Glutamatergic neuron (in vitro differentiated cells): ENCODE results near the gene STK39. TPM values are rescaled to one million over a fixed set of nuclear protein-coding genes. Genes with fewer than 3 reads are reported as not detected.

Experiments
- DNase-seq: peaks from one replicate; pipeline ENCODE4 v3.0.0; 2022
- H3K27ac Mint-ChIP-seq: one replicate; pipeline ENCODE4 v1.8.0; 2020; ENCODE audit warnings: mild to moderate bottlenecking, mixed read lengths, inconsistent platforms; ENCODE audit not compliant: unreplicated experiment
- H3K27me3 Mint-ChIP-seq: one replicate; pipeline ENCODE4 v1.8.0; 2020; ENCODE audit warnings: mild to moderate bottlenecking, moderate library complexity, mixed read lengths, inconsistent platforms; ENCODE audit not compliant: unreplicated experiment
- H3K36me3 Mint-ChIP-seq: one replicate; pipeline ENCODE4 v1.8.0; 2020; ENCODE audit warnings: mild to moderate bottlenecking, mixed read lengths, inconsistent platforms; ENCODE audit not compliant: unreplicated experiment
- H3K4me1 Mint-ChIP-seq: one replicate; pipeline ENCODE4 v1.8.0; 2020; ENCODE audit warnings: mild to moderate bottlenecking, low read depth, mixed read lengths, inconsistent platforms; ENCODE audit not compliant: unreplicated experiment
- H3K4me3 Mint-ChIP-seq: one replicate; pipeline ENCODE4 v1.8.0; 2020; ENCODE audit warnings: mild to moderate bottlenecking, mixed read lengths, inconsistent platforms; ENCODE audit not compliant: unreplicated experiment
- H3K9me3 Mint-ChIP-seq: one replicate; pipeline ENCODE4 v1.8.0; 2020; ENCODE audit warnings: mild to moderate bottlenecking, moderate library complexity, mixed read lengths, inconsistent platforms; ENCODE audit not compliant: unreplicated experiment
- CTCF ChIP-seq: fragments of 200-600 bp; sonication (generic); IDR thresholded peaks from one replicate; pipeline ENCODE4 v1.5.0; 2021; ENCODE audit not compliant: partially characterized antibody, unreplicated experiment
- total RNA-seq: library from RNA; stranded (reverse); fragmentation: NEBNext Ultra II Directional; extraction: Animal tissue kit (Norgen Biotek cat#: 25700); gene quantifications from one replicate; pipeline ENCODE4 v1.2.1, GENCODE V29; 2021; ENCODE audit not compliant: unreplicated experiment

The STK39 gene
- total RNA-seq, 1 donor from 2014 or later: 35.9 TPM

- no peaks in the 10 kb centered on the region for H3K27me3 Mint-ChIP-seq
- no peaks in the 10 kb centered on the region for H3K9me3 Mint-ChIP-seq
- no peak overlapping the region for H3K27ac Mint-ChIP-seq
- no peak for TF ChIP-seq CTCF
- H3K4me1 Mint-ChIP-seq: peaks cover 3% of the 10 kb centered on the region
- no peak for DNase-seq
- no peaks in the 10 kb centered on the region for H3K36me3 Mint-ChIP-seq
- no peak overlapping the region for H3K4me3 Mint-ChIP-seq
Observed at GRCh38 chr2:167960089-167960747, 287.2 kb downstream of the STK39 start.

DNA sequence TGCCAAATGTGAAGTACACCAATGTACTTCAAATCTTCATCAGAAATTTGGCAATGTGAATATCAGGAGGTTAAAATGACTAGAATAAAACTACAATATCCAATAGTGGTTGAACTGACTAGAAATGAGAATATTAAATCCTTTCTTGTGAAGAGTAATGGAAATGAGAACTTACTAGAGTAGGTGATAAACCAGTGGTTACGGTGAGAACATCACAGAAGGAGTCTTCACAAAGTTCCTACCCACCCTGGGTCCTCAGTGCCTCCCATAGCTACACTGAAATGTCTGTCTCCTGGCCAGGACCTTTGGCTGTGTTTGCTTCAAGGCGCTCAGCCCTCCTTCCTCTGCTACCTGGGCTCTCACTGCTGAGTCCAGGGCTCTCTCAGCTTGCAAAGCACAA, 289.7 kb downstream of the STK39 start:
- no peak overlapping the region for H3K4me3 Mint-ChIP-seq
- H3K4me1 Mint-ChIP-seq: peaks cover 9% of the 10 kb centered on the region

GRCh38 chr2:167955264-167955906, 292.0 kb downstream of the STK39 start:
- no peaks in the 10 kb centered on the region for H3K9me3 Mint-ChIP-seq
- H3K27ac Mint-ChIP-seq: no peak overlapping the region
- H3K4me1 Mint-ChIP-seq: peaks cover 7% of the 10 kb centered on the region
- no peak for DNase-seq
- H3K27me3 Mint-ChIP-seq: no peaks in the 10 kb centered on the region
- no peak overlapping the region for H3K4me3 Mint-ChIP-seq
- TF ChIP-seq CTCF: no peak
- no peaks in the 10 kb centered on the region for H3K36me3 Mint-ChIP-seq

More for the DNA sequence above, 289.7 kb downstream of the STK39 start:
- no peaks in the 10 kb centered on the region for H3K9me3 Mint-ChIP-seq
- H3K27me3 Mint-ChIP-seq: no peaks in the 10 kb centered on the region
- H3K27ac Mint-ChIP-seq: no peak overlapping the region
- no peak for TF ChIP-seq CTCF
- DNase-seq: no peak
- H3K36me3 Mint-ChIP-seq: no peaks in the 10 kb centered on the region

DNA sequence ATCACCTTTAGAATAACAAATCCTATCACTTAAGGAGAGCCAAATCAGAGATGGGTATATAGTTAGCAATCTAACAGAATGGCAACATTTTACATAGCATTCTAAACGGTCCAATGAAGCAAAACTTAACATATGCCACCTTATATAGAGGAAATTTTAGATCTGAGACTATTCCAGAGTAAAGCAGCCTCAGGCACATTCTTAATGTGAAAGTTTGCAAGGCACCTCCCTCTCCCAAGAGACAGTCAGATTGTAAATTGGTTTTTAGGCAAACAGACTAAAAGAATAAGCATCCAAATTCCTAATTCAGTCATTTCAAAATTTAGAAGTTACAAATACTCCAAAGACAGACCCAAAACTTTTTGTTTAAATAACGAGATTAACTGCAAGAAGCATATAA, 292.9 kb downstream of the STK39 start:
- Mint-ChIP-seq H3K27ac (no peak overlapping the region), H3K27me3 (no peaks in the 10 kb centered on the region), H3K36me3 (no peaks in the 10 kb centered on the region), H3K4me3 (no peak overlapping the region), H3K4me1 (peaks cover 7% of the 10 kb centered on the region), H3K9me3 (no peaks in the 10 kb centered on the region)
- TF ChIP-seq CTCF: no peak
- no peak for DNase-seq

DNA sequence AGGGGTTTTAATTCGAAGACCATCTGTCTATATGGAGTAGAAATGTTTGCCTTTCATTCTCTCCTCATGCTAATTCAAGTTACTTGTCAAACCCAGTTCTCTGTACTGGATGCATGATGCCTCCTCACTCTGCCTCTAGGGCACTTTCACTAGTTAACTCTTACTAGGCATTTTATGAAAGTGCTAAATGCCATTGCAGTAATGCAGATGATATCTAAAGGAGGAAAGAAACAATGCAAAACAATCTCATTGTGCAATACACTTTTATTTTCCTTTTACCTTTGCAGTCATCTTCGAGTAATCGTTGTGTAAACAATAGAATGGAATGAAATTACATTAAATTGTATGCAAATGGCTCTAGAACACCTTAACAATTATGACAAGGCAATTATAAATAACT, 293.6 kb downstream of the STK39 start:
- H3K4me1 Mint-ChIP-seq: peaks cover 7% of the 10 kb centered on the region
- no peaks in the 10 kb centered on the region for H3K36me3 Mint-ChIP-seq
- no peak for TF ChIP-seq CTCF
- no peaks in the 10 kb centered on the region for H3K9me3 Mint-ChIP-seq
- no peak for DNase-seq
- H3K4me3 Mint-ChIP-seq: no peak overlapping the region
- H3K27me3 Mint-ChIP-seq: no peaks in the 10 kb centered on the region
- no peak overlapping the region for H3K27ac Mint-ChIP-seq
